VCaP (cell line): ENCODE results near the gene GAB1.

Experiments
- H3K27ac ChIP-seq: fragments of 450-650 bp; 2 replicates; pipeline ENCODE4 v1.5.1; 2017
- TF ChIP-seq, protein P1 (sequence below): fragments of 450-650 bp; conservative IDR thresholded peaks from 2 replicates; pipeline ENCODE4 v1.5.1; 2017; ENCODE audit warnings: mild to moderate bottlenecking, moderate library complexity

GAB1 gene

GRCh38 chr4:143294710-143295275 is 41.9 kb upstream of the GAB1 start:
- no peak overlapping the region for H3K27ac ChIP-seq
- TF ChIP-seq, protein P1, sequence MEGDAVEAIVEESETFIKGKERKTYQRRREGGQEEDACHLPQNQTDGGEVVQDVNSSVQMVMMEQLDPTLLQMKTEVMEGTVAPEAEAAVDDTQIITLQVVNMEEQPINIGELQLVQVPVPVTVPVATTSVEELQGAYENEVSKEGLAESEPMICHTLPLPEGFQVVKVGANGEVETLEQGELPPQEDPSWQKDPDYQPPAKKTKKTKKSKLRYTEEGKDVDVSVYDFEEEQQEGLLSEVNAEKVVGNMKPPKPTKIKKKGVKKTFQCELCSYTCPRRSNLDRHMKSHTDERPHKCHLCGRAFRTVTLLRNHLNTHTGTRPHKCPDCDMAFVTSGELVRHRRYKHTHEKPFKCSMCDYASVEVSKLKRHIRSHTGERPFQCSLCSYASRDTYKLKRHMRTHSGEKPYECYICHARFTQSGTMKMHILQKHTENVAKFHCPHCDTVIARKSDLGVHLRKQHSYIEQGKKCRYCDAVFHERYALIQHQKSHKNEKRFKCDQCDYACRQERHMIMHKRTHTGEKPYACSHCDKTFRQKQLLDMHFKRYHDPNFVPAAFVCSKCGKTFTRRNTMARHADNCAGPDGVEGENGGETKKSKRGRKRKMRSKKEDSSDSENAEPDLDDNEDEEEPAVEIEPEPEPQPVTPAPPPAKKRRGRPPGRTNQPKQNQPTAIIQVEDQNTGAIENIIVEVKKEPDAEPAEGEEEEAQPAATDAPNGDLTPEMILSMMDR: no peak

DNA sequence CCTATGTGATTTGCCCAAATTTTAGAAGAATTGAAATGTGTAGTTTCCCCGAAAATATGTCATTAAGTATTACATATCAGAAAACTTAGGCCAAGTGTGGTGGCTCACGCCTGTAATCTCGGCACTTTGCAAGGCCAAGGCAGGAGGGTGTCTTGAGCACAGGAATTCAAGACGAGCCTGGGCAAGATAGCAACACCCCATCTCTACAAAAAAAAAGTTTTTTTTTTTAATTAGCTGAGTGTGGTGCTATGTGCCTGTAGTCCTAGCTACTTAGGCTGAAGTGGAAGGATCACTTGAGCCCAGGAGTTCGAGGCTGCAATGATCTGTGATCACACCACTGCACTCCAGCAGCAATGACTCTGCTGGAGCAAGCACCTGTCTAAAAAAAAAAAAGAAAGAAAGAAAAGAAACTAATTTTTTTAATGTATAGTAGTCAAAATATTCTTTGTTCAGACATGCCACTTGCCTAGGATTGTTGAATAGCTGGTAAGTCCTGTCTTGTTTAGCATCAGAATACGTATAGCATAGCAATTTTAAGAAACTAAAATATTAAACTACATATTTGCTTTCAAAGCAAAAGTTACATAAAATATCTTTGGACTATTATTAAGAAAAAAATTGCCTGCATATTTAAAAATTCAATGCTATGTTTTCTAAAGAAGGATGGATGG is 40.1 kb upstream of the GAB1 start:
- H3K27ac ChIP-seq: no peak overlapping the region
- TF ChIP-seq, protein P1: no peak

DNA sequence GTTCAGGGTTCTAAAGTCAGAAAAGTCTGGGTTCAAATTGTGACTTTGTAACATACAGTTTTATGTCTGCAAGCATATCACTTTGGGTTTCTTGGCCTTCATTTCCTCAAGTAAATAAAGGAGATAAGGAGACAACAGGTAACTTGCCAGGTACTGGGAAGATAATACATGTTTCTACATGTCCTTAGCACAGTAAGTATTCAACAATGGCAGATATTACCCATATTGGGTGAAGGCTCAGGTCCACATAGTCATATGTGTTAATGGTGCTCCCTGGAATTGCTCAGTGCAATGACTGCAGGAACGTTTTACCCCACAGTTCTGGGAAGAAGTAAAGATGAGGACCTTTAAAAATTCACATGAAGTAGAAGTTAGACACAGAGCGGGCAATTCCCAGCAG is 35.8 kb upstream of the GAB1 start:
- H3K27ac ChIP-seq: no peak overlapping the region
- TF ChIP-seq, protein P1: no peak

- no peak overlapping the region for H3K27ac ChIP-seq
- TF ChIP-seq, protein P1: no peak
Measured at GRCh38 chr4:143302536-143302935, 34.1 kb upstream of the GAB1 start.

DNA sequence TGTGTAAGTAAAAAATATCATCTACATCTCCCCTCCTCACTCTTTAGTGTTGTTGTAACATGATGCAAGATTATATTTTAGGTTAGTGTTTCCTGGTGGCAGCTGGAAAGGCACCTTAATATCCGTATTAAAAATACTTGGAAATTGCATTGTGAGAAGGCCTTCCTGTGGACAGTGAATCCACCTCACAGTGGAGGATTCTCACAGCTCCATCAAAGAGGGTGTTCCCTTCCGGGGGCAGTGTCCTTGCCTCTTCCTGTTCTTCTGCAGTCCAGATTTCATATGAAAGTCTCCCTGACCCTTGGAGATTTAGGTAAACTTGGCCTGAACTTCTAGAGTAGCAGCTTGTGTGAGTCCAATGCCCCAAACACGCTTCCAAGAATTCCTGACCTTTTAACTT is 29.9 kb upstream of the GAB1 start:
- no peak overlapping the region for H3K27ac ChIP-seq
- TF ChIP-seq, protein P1: no peak

DNA sequence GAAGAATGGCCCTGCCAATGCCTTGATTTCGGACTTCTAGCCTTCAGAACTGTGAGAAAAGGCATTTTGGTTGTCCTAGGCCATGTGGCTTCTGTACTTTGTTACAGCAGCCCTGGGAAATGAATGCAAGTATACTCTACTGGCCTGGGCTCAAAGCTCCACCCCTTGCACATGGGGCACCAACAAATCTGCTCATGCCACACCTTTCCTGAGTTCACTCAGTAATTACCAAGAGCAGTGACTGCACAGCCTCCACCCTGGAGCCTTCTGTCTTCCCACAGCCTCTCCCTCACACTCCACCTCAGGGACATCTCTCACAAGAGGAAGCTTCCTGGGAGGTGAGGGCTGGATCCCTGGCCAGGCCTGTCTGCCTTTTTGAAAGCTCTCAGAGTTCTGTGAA is 29.1 kb upstream of the GAB1 start:
- H3K27ac ChIP-seq: no peak overlapping the region
- TF ChIP-seq, protein P1: no peak

DNA sequence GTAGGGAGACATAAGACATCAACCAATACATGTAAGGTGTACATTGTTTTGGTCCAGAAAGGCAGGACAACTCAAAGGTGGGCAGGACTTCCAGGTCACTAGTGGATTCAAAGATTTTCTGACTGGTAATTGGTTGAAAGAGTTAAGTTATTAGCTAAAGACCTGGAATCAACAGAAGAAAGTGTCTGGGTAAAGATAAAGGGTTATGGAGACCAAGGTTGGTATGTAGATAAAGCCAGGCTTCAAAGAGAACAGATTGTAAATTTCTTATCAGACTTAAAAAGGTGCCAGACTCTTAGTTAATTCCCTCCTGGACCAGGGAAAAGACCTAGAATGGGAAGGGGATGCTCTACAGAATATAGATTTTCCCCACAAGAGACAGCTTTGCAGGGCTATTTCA is 28.3 kb upstream of the GAB1 start:
- TF ChIP-seq, protein P1: no peak
- no peak overlapping the region for H3K27ac ChIP-seq
